H1 (cell line): ENCODE data around the gene GUCA1A. TPM values are rescaled to one million over a fixed set of nuclear protein-coding genes. Genes with fewer than 3 reads are reported as not detected.

ENCODE experiments used
- CTCF ChIA-PET: fragments of 300-600 bp; sonication (Branson Sonifier 250); formaldehyde crosslinking; loops from one replicate; lab custom pipeline; 2021; ENCODE audit not compliant: partially characterized antibody; lab: Charles Lee
- POLR2A ChIA-PET: fragments of 300-600 bp; sonication (Branson Sonifier 250); formaldehyde crosslinking; loops from one replicate; lab custom pipeline; 2021; ENCODE audit warnings: inconsistent platforms; ENCODE audit not compliant: partially characterized antibody; lab: Charles Lee
- DNase-seq, 2 experiments: peaks; one replicate each; pipeline versions ENCODE4 v3.0.0 to v3.0.0-alpha.2; 2010 to 2022; ENCODE audit warnings: low spot score in 2 of 2, low read depth in 1 of 2, mixed read lengths in 1 of 2
- FAIRE-seq: peaks from 2 replicates; lab custom pipeline; 2011; peaks lifted over from hg19 to GRCh38; lab: Jason Lieb, UNC
- H2AFZ ChIP-seq: 2 replicates; pipeline ENCODE4 v1.8.1; 2012; ENCODE audit warnings: low read length, inconsistent platforms
- H2AK5ac ChIP-seq: 2 replicates; pipeline ENCODE4 v1.6.1; 2013; ENCODE audit warnings: low read depth, low read length
- H2BK120ac ChIP-seq: replicated peaks from 2 replicates; pipeline ENCODE3; 2013; ENCODE audit warnings: low read depth, low read length, inconsistent platforms
- H2BK12ac ChIP-seq: 2 replicates; pipeline ENCODE4 v1.6.1; 2013; ENCODE audit warnings: low read depth, low read length
- H2BK15ac ChIP-seq: 2 replicates; pipeline ENCODE4 v1.6.1; 2013; ENCODE audit warnings: low read length
- H2BK20ac ChIP-seq: 2 replicates; pipeline ENCODE4 v1.6.1; 2013; ENCODE audit warnings: low read length
- H2BK5ac ChIP-seq: 2 replicates; pipeline ENCODE4 v1.6.1; 2013; ENCODE audit warnings: low read depth, low read length
- H3K14ac ChIP-seq: 2 replicates; pipeline ENCODE4 v1.6.1; 2013; ENCODE audit warnings: inconsistent platforms; ENCODE audit not compliant: insufficient read length
- H3K18ac ChIP-seq: 2 replicates; pipeline ENCODE4 v1.6.1; 2013; ENCODE audit warnings: low read length; ENCODE audit errors: extremely low read depth
- H3K23ac ChIP-seq: 2 replicates; pipeline ENCODE4 v1.6.1; 2013; ENCODE audit warnings: inconsistent platforms; ENCODE audit not compliant: insufficient read length
- H3K23me2 ChIP-seq: 2 replicates; pipeline ENCODE4 v1.6.1; 2013; ENCODE audit warnings: low read depth, low read length
- H3K27ac ChIP-seq: 2 replicates; pipeline ENCODE4 v1.6.1; 2011; ENCODE audit warnings: low read depth, low read length, inconsistent platforms
- H3K27me3 ChIP-seq, 4 experiments: replicated peaks in 1 of 4; 1 replicate in 1 of 4; 2 replicates in 3 of 4; pipeline versions ENCODE4 v1.6.1 to v1.8.1; 2011 to 2013; ENCODE audit warnings: low read length in 3 of 4, mild to moderate bottlenecking in 3 of 4, inconsistent platforms in 2 of 4, mixed read lengths in 2 of 4, moderate library complexity in 1 of 4; ENCODE audit not compliant: control insufficient read depth in 3 of 4, insufficient read depth in 3 of 4; ENCODE audit errors: extremely low read depth in 1 of 4
- H3K36me3 ChIP-seq, 4 experiments: 2 replicates each; pipeline versions ENCODE4 v1.6.1 to v1.8.1; 2011 to 2013; ENCODE audit warnings: mild to moderate bottlenecking in 4 of 4, low read length in 3 of 4, moderate library complexity in 2 of 4, control low read depth in 1 of 4, inconsistent platforms in 1 of 4; ENCODE audit not compliant: insufficient read depth in 4 of 4, control insufficient read depth in 2 of 4
- H3K4ac ChIP-seq: replicated peaks from 2 replicates; pipeline ENCODE3; 2013; ENCODE audit warnings: low read length, low read depth, mixed read lengths, inconsistent platforms; ENCODE audit not compliant: insufficient read length
- H3K4me1 ChIP-seq, 4 experiments: replicated peaks in 1 of 4; 1 replicate in 1 of 4; 2 replicates in 3 of 4; pipeline versions ENCODE4 v1.6.1 to v1.8.1; 2011 to 2013; ENCODE audit warnings: low read length in 3 of 4, inconsistent platforms in 2 of 4, mixed read lengths in 1 of 4; ENCODE audit not compliant: insufficient read depth in 4 of 4, control insufficient read depth in 3 of 4
- H3K4me2 ChIP-seq, 2 experiments: 2 replicates each; pipeline versions ENCODE4 v1.6.1 to v1.8.1; 2011 to 2013; ENCODE audit warnings: low read depth in 2 of 2, low read length in 2 of 2, control low read depth in 1 of 2, inconsistent platforms in 1 of 2, mild to moderate bottlenecking in 1 of 2; ENCODE audit not compliant: insufficient read depth in 1 of 2
- H3K4me3 ChIP-seq, 4 experiments: fragments of 200-600, 300-600 bp in 1 of 4; sonication (generic), shearing (Covaris generic), sonication (Bioruptor Twin) in 1 of 4; 2 replicates each; pipeline versions ENCODE4 v1.5.1 to v1.8.1; 2011 to 2016; ENCODE audit warnings: low read length in 4 of 4, low read depth in 3 of 4, control low read depth in 2 of 4, inconsistent platforms in 2 of 4, mild to moderate bottlenecking in 2 of 4, mixed read lengths in 1 of 4, moderate library complexity in 1 of 4; ENCODE audit not compliant: insufficient read depth in 2 of 4; ENCODE audit errors: extremely low read depth in 1 of 4
- H3K56ac ChIP-seq: replicated peaks from 2 replicates; pipeline ENCODE3; 2013; ENCODE audit warnings: low read depth, mild to moderate bottlenecking, mixed read lengths, low read length, inconsistent platforms; ENCODE audit not compliant: insufficient read length
- H3K79me1 ChIP-seq: 2 replicates; pipeline ENCODE4 v1.6.1; 2013; ENCODE audit warnings: low read depth, low read length, control low read depth
- H3K79me2 ChIP-seq, 2 experiments: 2 replicates each; pipeline versions ENCODE4 v1.6.1 to v1.8.1; 2012 to 2013; ENCODE audit warnings: low read length in 2 of 2, mild to moderate bottlenecking in 2 of 2, inconsistent platforms in 1 of 2; ENCODE audit not compliant: insufficient read depth in 2 of 2, control insufficient read depth in 1 of 2
- H3K9ac ChIP-seq, 4 experiments: replicated peaks in 1 of 4; 1 replicate in 1 of 4; 2 replicates in 3 of 4; pipeline versions ENCODE4 v1.6.1 to v1.8.1; 2011 to 2013; ENCODE audit warnings: low read depth in 3 of 4, low read length in 3 of 4, control low read depth in 2 of 4, mild to moderate bottlenecking in 2 of 4, moderate library complexity in 2 of 4, inconsistent platforms in 1 of 4; ENCODE audit errors: extremely low read depth in 1 of 4
- H3K9me3 ChIP-seq, 2 experiments: 2 replicates each; pipeline versions ENCODE4 v1.6.1 to v1.8.1; 2012 to 2013; ENCODE audit warnings: mild to moderate bottlenecking in 2 of 2, moderate library complexity in 2 of 2, control low read depth in 1 of 2, inconsistent platforms in 1 of 2, low read depth in 1 of 2, low read length in 1 of 2, mixed read lengths in 1 of 2; ENCODE audit not compliant: insufficient read depth in 2 of 2
- H4K20me1 ChIP-seq, 2 experiments: replicated peaks in 1 of 2; 2 replicates each; pipeline versions ENCODE3 to v1.8.1; 2011 to 2013; ENCODE audit warnings: inconsistent platforms in 2 of 2, low read length in 2 of 2, mild to moderate bottlenecking in 1 of 2; ENCODE audit not compliant: insufficient read depth in 2 of 2, control insufficient read depth in 1 of 2
- H4K5ac ChIP-seq: 2 replicates; pipeline ENCODE4 v1.6.1; 2013; ENCODE audit warnings: low read length, low read depth, mixed read lengths, inconsistent platforms; ENCODE audit not compliant: insufficient read length
- H4K8ac ChIP-seq: 2 replicates; pipeline ENCODE4 v1.8.0; 2013; ENCODE audit warnings: mild to moderate bottlenecking, moderate library complexity, low read length, inconsistent platforms; ENCODE audit not compliant: insufficient read depth; ENCODE audit errors: extremely low read depth
- H4K91ac ChIP-seq: replicated peaks from 2 replicates; pipeline ENCODE3; 2013; ENCODE audit warnings: low read length, mixed read lengths, inconsistent platforms; ENCODE audit not compliant: insufficient read length
- ASH2L ChIP-seq: fragments of 200-600, 300-600 bp; sonication (generic); IDR thresholded peaks from one replicate; pipeline ENCODE4 v1.7.1; 2017; ENCODE audit warnings: low read length
- EP300 ChIP-seq, 2 experiments: IDR thresholded peaks; 1 replicate in 1 of 2; 2 replicates in 1 of 2; pipeline ENCODE4 v1.6.1; 2011 to 2012; ENCODE audit warnings: low read depth in 2 of 2, low read length in 2 of 2, mild to moderate bottlenecking in 2 of 2, borderline replicate concordance in 1 of 2, inconsistent platforms in 1 of 2, moderate library complexity in 1 of 2
- WGBS, 2 experiments: shearing (Covaris generic) in 1 of 2; methylation state at CpG; one replicate each; pipeline versions ENCODE4 v1.1.6 to v1.1.7; 2013 to 2015; ENCODE audit warnings: low lambda C conversion rate in 2 of 2, mixed read lengths in 2 of 2, inconsistent platforms in 1 of 2, low coverage in 1 of 2, missing lambda C conversion rate in 1 of 2; ENCODE audit not compliant: insufficient replicate concordance in 2 of 2, insufficient coverage in 1 of 2, insufficient read length in 1 of 2; ENCODE audit errors: extremely low coverage in 1 of 2, missing lambda C conversion rate in 1 of 2; 5-methylcytosine and 5-hydroxymethylcytosine counted together
- polyA plus RNA-seq, 7 experiments: library from polyadenylated mRNA; depleted of rRNA in 3 of 7; stranded (reverse) in 5 of 7; unstranded in 2 of 7; fragments of >200 nt in 5 of 7; fragments of 200-250 nt in 2 of 7; gene quantifications; 1 replicate in 5 of 7; 2 replicates in 1 of 7; 4 replicates in 1 of 7; pipeline versions ENCODE4 v1.2.1 to v1.2.3, GENCODE V29; 2011 to 2013; ENCODE audit warnings: missing spikeins in 2 of 7, mixed read lengths in 2 of 7
- total RNA-seq: library from RNA; stranded (reverse); fragmentation: NEBNext Ultra II Directional; extraction: Animal tissue kit (Norgen Biotek cat#: 25700); gene quantifications from 2 replicates; pipeline ENCODE4 v1.2.1, GENCODE V29; 2021

Gene GUCA1A
- total and polyA plus RNA-seq, 2 of the 8 experiments (the other 6 are each of a cell fraction or from before 2014, with no cell fraction given), result 4.6 to 24.6 TPM

GRCh38 chr6:42228305-42228704, 55.1 kb downstream of the GUCA1A start:
- no peak overlapping the region for H2AFZ ChIP-seq
- WGBS, 2 experiments, result 84% methylated on average over 15 of the region's 15 CpGs; no CpG with 5 or more reads in 1 of the 2 experiments
- FAIRE-seq, result no peak
- TF ChIP-seq EP300 (IDR thresholded peaks at IDR 0.05; ENCODE audit: borderline replicate concordance in 1 of 2, low read depth in 2 of 2, low read length in 2 of 2), result no peak
- TF ChIP-seq ASH2L, result no peak

More at GRCh38 chr6:42228305-42228704, 55.1 kb downstream of the GUCA1A start:
- H2BK5ac ChIP-seq, result no peak overlapping the region
- no peak overlapping the region for H3K14ac ChIP-seq
- POLR2A ChIA-PET, result no interaction called here
- H3K9ac ChIP-seq, result no peak overlapping the region
- no peak overlapping the region for H3K23ac ChIP-seq
- H2AK5ac ChIP-seq, result no peak overlapping the region
- H2BK20ac ChIP-seq, result no peak overlapping the region
- no peaks in the 10 kb centered on the region for H3K79me2 ChIP-seq
- no peak overlapping the region for H2BK120ac ChIP-seq
- H4K5ac ChIP-seq, result no peak overlapping the region
- no peak overlapping the region for H3K4ac ChIP-seq
- H3K79me1 ChIP-seq, result no peaks in the 10 kb centered on the region
- no peak overlapping the region for H4K91ac ChIP-seq
- peaks cover 0 to 33% (median 15%) of the 10 kb centered on the region in 4 experiments; a peak in 6 of 8 replicates for H3K36me3 ChIP-seq
- H2BK15ac ChIP-seq, result no peak overlapping the region
- H3K27me3 ChIP-seq, result no peaks in the 10 kb centered on the region
- no peaks in the 10 kb centered on the region for H3K23me2 ChIP-seq
- no peaks in the 10 kb centered on the region for H4K20me1 ChIP-seq
- H4K8ac ChIP-seq, result no peak overlapping the region
- CTCF ChIA-PET, result interaction anchor here (1.2 to 5.2 kb wide), 2 partner anchors 13 to 319 kb away, joined by 3 to 52 read pairs; partner anchors contain the start of gene MRPS10
- H3K9me3 ChIP-seq, result no peaks in the 10 kb centered on the region
- H3K27ac ChIP-seq, result no peak overlapping the region
- H2BK12ac ChIP-seq, result no peak overlapping the region
- H3K56ac ChIP-seq, result no peak overlapping the region
- no peak overlapping the region for H3K4me2 ChIP-seq
- DNase-seq, result no peak
- H3K18ac ChIP-seq, result no peak overlapping the region
- no peak overlapping the region for H3K4me3 ChIP-seq
- no peaks in the 10 kb centered on the region for H3K4me1 ChIP-seq
